H9 (cell line): ENCODE data around the gene NRXN3. TPM values are rescaled to one million over a fixed set of nuclear protein-coding genes. Genes with fewer than 3 reads are reported as not detected.

Experiments used
- DNase-seq: peaks from one replicate; pipeline ENCODE4 v3.0.0-alpha.2; 2017
- H2AFZ ChIP-seq: one replicate; pipeline ENCODE4 v1.6.1; 2013; ENCODE audit warnings: mild to moderate bottlenecking, low read length, control low read depth, moderate library complexity
- H2AK5ac ChIP-seq: 2 replicates; pipeline ENCODE4 v1.6.1; 2013; ENCODE audit warnings: low read length, control low read depth, mixed read lengths; ENCODE audit not compliant: insufficient read length
- H2BK120ac ChIP-seq: one replicate; pipeline ENCODE4 v1.6.1; 2013; ENCODE audit warnings: low read depth, mild to moderate bottlenecking, low read length, control low read depth, inconsistent platforms; ENCODE audit not compliant: poor library complexity, severe bottlenecking
- H2BK12ac ChIP-seq: 2 replicates; pipeline ENCODE4 v1.6.1; 2013; ENCODE audit warnings: low read length, control low read depth, mixed read lengths, low read depth; ENCODE audit not compliant: insufficient read length
- H2BK15ac ChIP-seq: 2 replicates; pipeline ENCODE4 v1.6.1; 2013; ENCODE audit warnings: low read depth, low read length, control low read depth
- H2BK20ac ChIP-seq: one replicate; pipeline ENCODE4 v1.6.1; 2013; ENCODE audit warnings: low read depth, mild to moderate bottlenecking, low read length, control low read depth, inconsistent platforms; ENCODE audit not compliant: poor library complexity, severe bottlenecking
- H2BK5ac ChIP-seq: 2 replicates; pipeline ENCODE4 v1.6.1; 2013; ENCODE audit warnings: low read length, control low read depth, mixed read lengths; ENCODE audit not compliant: insufficient read length
- H3K14ac ChIP-seq: 2 replicates; pipeline ENCODE4 v1.6.1; 2013; ENCODE audit warnings: low read length, control low read depth; ENCODE audit not compliant: insufficient read depth
- H3K18ac ChIP-seq: 2 replicates; pipeline ENCODE4 v1.6.1; 2013; ENCODE audit warnings: low read depth, mild to moderate bottlenecking, mixed read lengths, low read length, control low read depth; ENCODE audit not compliant: insufficient read length
- H3K23ac ChIP-seq: 2 replicates; pipeline ENCODE4 v1.6.1; 2013; ENCODE audit warnings: low read length, control low read depth, mixed read lengths, low read depth; ENCODE audit not compliant: insufficient read length
- H3K23me2 ChIP-seq: 2 replicates; pipeline ENCODE4 v1.6.1; 2013; ENCODE audit warnings: low read depth, mild to moderate bottlenecking, mixed read lengths, low read length, control low read depth; ENCODE audit not compliant: insufficient read length, poor library complexity, severe bottlenecking
- H3K27ac ChIP-seq: 2 replicates; pipeline ENCODE4 v1.5.1; 2013; ENCODE audit warnings: low read length, control low read depth, mixed read lengths, low read depth; ENCODE audit not compliant: insufficient read length
- H3K27me3 ChIP-seq: 2 replicates; pipeline ENCODE4 v1.6.1; 2013; ENCODE audit warnings: low read length, control low read depth, inconsistent platforms; ENCODE audit not compliant: insufficient read depth
- H3K4ac ChIP-seq: 2 replicates; pipeline ENCODE4 v1.6.1; 2013; ENCODE audit warnings: low read depth, mild to moderate bottlenecking, control low read depth, inconsistent platforms, low read length, moderate library complexity
- H3K4me1 ChIP-seq: 2 replicates; pipeline ENCODE4 v1.6.1; 2013; ENCODE audit warnings: low read length, control low read depth, inconsistent platforms; ENCODE audit not compliant: insufficient read depth
- H3K4me2 ChIP-seq: 2 replicates; pipeline ENCODE4 v1.6.1; 2013; ENCODE audit warnings: low read length, control low read depth, mixed read lengths; ENCODE audit not compliant: insufficient read length, insufficient read depth
- H3K56ac ChIP-seq: 2 replicates; pipeline ENCODE4 v1.6.1; 2013; ENCODE audit warnings: low read depth, mild to moderate bottlenecking, mixed read lengths, low read length, control low read depth; ENCODE audit not compliant: insufficient read length
- H3K79me1 ChIP-seq: 2 replicates; pipeline ENCODE4 v1.6.1; 2013; ENCODE audit warnings: low read depth, mild to moderate bottlenecking, moderate library complexity, low read length, control low read depth, inconsistent platforms; ENCODE audit not compliant: insufficient read depth, poor library complexity, severe bottlenecking
- H3K79me2 ChIP-seq: 2 replicates; pipeline ENCODE4 v1.6.1; 2013; ENCODE audit warnings: low read length, control low read depth, inconsistent platforms; ENCODE audit not compliant: insufficient read depth
- H3K9ac ChIP-seq: 2 replicates; pipeline ENCODE4 v1.6.1; 2013; ENCODE audit warnings: low read length, control low read depth, mixed read lengths; ENCODE audit not compliant: insufficient read length; ENCODE audit errors: extremely low read depth
- H3K9me3 ChIP-seq: one replicate; pipeline ENCODE4 v1.6.1; 2013; ENCODE audit warnings: low read depth, low read length, inconsistent platforms; ENCODE audit not compliant: control insufficient read depth
- H3T11ph ChIP-seq: one replicate; pipeline ENCODE4 v1.6.1; 2013; ENCODE audit warnings: mild to moderate bottlenecking, low read length, control low read depth, inconsistent platforms
- H4K20me1 ChIP-seq: one replicate; pipeline ENCODE4 v1.6.1; 2013; ENCODE audit not compliant: control insufficient read depth, insufficient read length, insufficient read depth
- H4K5ac ChIP-seq: 2 replicates; pipeline ENCODE4 v1.6.1; 2013; ENCODE audit warnings: low read depth, mild to moderate bottlenecking, mixed read lengths, low read length, control low read depth; ENCODE audit not compliant: insufficient read length
- H4K8ac ChIP-seq: replicated peaks from 2 replicates; pipeline ENCODE4 v1.6.1; 2013; ENCODE audit warnings: low read length, control low read depth, mixed read lengths, low read depth; ENCODE audit not compliant: insufficient read length
- H4K91ac ChIP-seq: 2 replicates; pipeline ENCODE4 v1.6.1; 2013; ENCODE audit warnings: low read depth, mild to moderate bottlenecking, moderate library complexity, mixed read lengths, low read length, control low read depth; ENCODE audit not compliant: insufficient read length
- H3K27ac Mint-ChIP-seq, 3 experiments: 2 replicates in 2 of 3; 3 replicates in 1 of 3; pipeline ENCODE4 v1.8.0; 2020 to 2021; ENCODE audit warnings: mixed read lengths in 3 of 3, mild to moderate bottlenecking in 1 of 3, moderate library complexity in 1 of 3
- H3K27me3 Mint-ChIP-seq: 2 replicates; pipeline ENCODE4 v1.8.0; 2021; ENCODE audit warnings: low read depth, mild to moderate bottlenecking, moderate library complexity, mixed read lengths
- H3K36me3 Mint-ChIP-seq, 3 experiments: 2 replicates in 2 of 3; 3 replicates in 1 of 3; pipeline ENCODE4 v1.8.0; 2020 to 2021; ENCODE audit warnings: low read depth in 3 of 3, mixed read lengths in 3 of 3; ENCODE audit not compliant: insufficient read depth in 1 of 3
- H3K4me1 Mint-ChIP-seq, 2 experiments: 2 replicates each; pipeline ENCODE4 v1.8.0; 2020; ENCODE audit warnings: mixed read lengths in 2 of 2
- H3K4me3 Mint-ChIP-seq, 2 experiments: 2 replicates in 1 of 2; 3 replicates in 1 of 2; pipeline ENCODE4 v1.8.0; 2020 to 2021; ENCODE audit warnings: mild to moderate bottlenecking in 2 of 2, mixed read lengths in 2 of 2, moderate library complexity in 1 of 2
- H3K9me3 Mint-ChIP-seq, 2 experiments: 2 replicates in 1 of 2; 3 replicates in 1 of 2; pipeline ENCODE4 v1.8.0; 2020; ENCODE audit warnings: mild to moderate bottlenecking in 2 of 2, mixed read lengths in 2 of 2, moderate library complexity in 1 of 2
- CTCF ChIP-seq: fragments of 200-600 bp; sonication (generic); conservative IDR thresholded peaks from 3 replicates; pipeline ENCODE4 v1.8.0; 2021; ENCODE audit warnings: antibody characterized with exemption, mild to moderate bottlenecking
- WGBS: extraction: QIAGEN DNeasy Blood & Tissue Kit; methylation state at CpG from one replicate; pipeline ENCODE4 v1.1.7; 2013; ENCODE audit warnings: missing lambda C conversion rate, low lambda C conversion rate, mixed read lengths; ENCODE audit not compliant: insufficient read length; ENCODE audit errors: extremely low coverage; 5-methylcytosine and 5-hydroxymethylcytosine counted together
- total RNA-seq: library from RNA; stranded (reverse); gene quantifications from 2 replicates; pipeline ENCODE4 v1.2.1, GENCODE V29; 2021

Gene NRXN3
- total RNA-seq, 1 experiment from 2014 or later, result 1.8 TPM

GRCh38 chr14:79383475-79383874 is 1213.3 kb downstream of the NRXN3 start:
- Histone ChIP-seq H2BK120ac (no peak overlapping the region), H3K4me1 (no peaks in the 10 kb centered on the region; the same call in 1 of the 2 replicates), H2BK15ac (no peak overlapping the region), H2BK20ac (no peak overlapping the region), H3K79me2 (no peaks in the 10 kb centered on the region), H3K4me2 (no peak overlapping the region), H3K14ac (no peak overlapping the region), H4K8ac (no peak overlapping the region), H3K27me3 (no peaks in the 10 kb centered on the region), H3K23me2 (no peaks in the 10 kb centered on the region), H4K5ac (no peak overlapping the region), H2BK12ac (no peak overlapping the region), H3T11ph (no peak overlapping the region), H4K91ac (no peak overlapping the region), H4K20me1 (no peaks in the 10 kb centered on the region), H3K79me1 (no peaks in the 10 kb centered on the region), H3K9me3 (no peaks in the 10 kb centered on the region), H3K56ac (no peak overlapping the region), H3K27ac (no peak overlapping the region), H3K4ac (no peak overlapping the region), H2AFZ (no peak overlapping the region), H2AK5ac (no peak overlapping the region), H3K9ac (no peak overlapping the region), H3K18ac (no peak overlapping the region), H2BK5ac (no peak overlapping the region), H3K23ac (no peak overlapping the region)
- no CpG with 5 or more reads among the region's 2 CpGs for WGBS
- H3K36me3 Mint-ChIP-seq, result peaks cover 0 to 4% (median 0%) of the 10 kb centered on the region in 3 experiments; a peak in 2 of 7 replicates
- H3K27me3 Mint-ChIP-seq, result no peaks in the 10 kb centered on the region
- H3K9me3 Mint-ChIP-seq, result peaks cover 0 to 2% of the 10 kb centered on the region in 2 experiments; a peak in 1 of 5 replicates
- H3K4me3 Mint-ChIP-seq, result no peak overlapping the region
- peaks cover 31 to 32% of the 10 kb centered on the region in 2 experiments for H3K4me1 Mint-ChIP-seq
- no peak for TF ChIP-seq CTCF
- H3K27ac Mint-ChIP-seq, result no peak overlapping the region
- no peak for DNase-seq
